ENCODE data around the gene CACNB2.

Gene CACNB2

GRCh38 chr10:18297659-18298058 lies 157.4 kb downstream of the CACNB2 start:
- no peak for DNase-seq

DNA sequence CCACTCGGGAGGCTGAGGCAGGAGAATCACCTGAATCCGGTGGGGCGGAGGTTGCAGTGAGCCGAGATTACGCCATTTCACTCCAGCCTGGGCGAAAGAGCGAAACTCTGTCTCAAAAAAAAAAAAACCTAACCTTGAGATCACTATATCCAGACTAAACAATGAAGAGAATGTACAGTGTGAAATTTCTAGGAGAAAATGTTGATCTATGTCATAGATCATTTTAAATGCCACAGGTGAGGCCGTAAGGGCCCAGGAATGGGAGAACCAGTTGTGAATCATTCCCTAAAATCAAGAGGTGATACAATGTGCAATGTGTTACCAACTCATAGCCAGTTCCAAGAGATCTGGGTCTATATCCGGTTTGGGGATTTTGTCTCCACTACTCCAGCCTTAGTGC lies 158.0 kb downstream of the CACNB2 start:
- no peak for DNase-seq

- DNase-seq: no peak
Measured at GRCh38 chr10:18303851-18304801, 163.9 kb downstream of the CACNB2 start.

DNA sequence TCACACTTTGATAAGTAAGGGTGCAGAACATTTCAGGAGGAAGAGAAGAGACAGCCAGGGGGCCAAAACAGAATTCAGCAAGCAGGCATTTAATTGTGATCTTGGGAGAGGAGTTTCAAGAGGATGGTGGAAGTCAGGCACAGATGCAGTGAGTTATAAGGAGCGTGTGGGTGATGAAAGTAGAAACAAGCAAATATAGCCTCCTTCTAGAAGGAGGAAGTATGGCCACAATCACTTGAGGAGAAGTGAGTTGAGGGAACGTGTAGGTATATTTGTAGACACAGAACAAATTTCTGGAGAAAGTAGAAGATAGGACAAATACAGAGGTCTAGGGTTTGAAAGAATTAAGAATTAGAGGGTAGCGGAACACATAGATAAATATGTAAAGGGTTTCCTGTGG lies 165.8 kb downstream of the CACNB2 start:
- no peak for DNase-seq

GRCh38 chr10:18308600-18308999 lies 168.4 kb downstream of the CACNB2 start:
- no peak for DNase-seq

- DNase-seq: no peak
Measured at GRCh38 chr10:18310761-18311160, 170.5 kb downstream of the CACNB2 start.

DNA sequence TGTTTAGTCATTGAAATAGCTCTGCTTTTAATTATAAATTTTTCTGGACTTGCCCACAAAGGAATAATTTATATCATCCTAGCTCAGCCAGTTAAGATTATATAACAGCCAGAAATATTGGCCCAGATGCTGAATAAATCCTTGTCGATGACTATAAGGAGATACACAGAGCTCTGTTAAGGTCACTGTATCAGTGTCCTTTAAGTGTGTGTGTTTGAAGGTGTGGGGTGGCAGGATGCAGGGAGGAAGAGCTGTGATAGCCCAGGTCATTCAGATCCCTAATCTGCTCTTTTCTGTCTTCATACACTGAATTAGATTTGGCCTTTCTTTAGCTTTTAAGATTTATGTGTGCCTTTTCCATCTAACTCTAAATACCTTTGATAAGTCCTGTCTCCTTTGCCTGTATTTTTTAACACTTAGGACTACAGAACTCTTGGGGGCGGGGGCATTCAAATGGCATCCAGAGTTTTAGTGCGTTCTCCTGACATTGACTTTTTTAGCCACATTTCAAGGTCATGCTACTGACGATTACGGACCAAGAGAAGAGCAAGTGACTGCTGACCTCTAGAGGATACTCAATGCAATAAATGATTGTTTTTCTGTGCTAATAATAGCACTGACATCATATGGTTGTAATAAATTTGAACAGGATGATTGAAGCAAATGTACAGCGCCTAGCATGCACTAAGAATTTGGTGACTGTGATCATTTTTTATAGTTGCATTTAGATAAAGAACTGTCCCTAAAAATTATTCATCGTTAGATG lies 172.3 kb downstream of the CACNB2 start:
- DNase-seq: no peak

GRCh38 chr10:18313140-18313530 lies 172.9 kb downstream of the CACNB2 start:
- DNase-seq: no peak

GRCh38 chr10:18313626-18314025 lies 173.4 kb downstream of the CACNB2 start:
- no peak for DNase-seq

GRCh38 chr10:18319628-18320027 lies 179.4 kb downstream of the CACNB2 start:
- DNase-seq: no peak

DNA sequence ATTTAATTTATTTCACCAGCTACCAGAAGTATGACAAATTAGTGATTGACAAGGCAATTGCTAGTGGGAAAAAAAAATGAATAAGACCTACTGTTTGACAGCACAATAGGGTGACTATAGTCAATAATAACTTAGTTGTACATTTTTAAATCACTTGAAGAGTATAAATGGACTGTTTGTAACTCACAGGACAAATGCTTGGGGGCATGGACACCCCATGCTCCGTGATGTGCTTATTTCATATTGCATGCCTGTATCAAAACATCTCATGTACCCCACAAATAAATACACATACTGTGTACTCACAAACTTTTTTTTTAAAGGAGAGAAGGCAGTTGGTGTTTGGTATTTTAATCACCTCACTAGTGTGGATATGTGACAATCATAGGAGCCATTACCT lies 181.1 kb downstream of the CACNB2 start:
- no peak for DNase-seq

DNA sequence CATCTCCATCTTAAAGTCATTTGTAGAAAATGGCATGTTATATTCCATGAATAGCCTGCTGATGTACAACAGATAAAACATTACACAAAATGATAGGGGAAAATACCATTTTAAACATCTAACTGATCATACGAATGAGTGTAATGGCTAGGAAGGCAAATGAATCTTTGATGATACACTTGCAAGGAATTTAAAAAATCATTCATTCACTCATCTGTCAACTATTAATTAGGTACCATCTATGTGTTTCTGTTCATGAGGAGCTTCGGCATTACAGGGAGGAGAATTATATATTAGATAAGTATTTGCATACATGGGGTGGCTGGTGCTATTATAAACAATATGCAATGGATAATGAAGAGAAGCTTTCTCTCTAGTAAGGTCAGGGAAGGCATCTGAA lies 183.7 kb downstream of the CACNB2 start:
- no peak for DNase-seq

GRCh38 chr10:18325410-18325809 lies 185.2 kb downstream of the CACNB2 start:
- DNase-seq: no peak

GRCh38 chr10:18325889-18326531 lies 185.8 kb downstream of the CACNB2 start:
- DNase-seq: no peak

DNA sequence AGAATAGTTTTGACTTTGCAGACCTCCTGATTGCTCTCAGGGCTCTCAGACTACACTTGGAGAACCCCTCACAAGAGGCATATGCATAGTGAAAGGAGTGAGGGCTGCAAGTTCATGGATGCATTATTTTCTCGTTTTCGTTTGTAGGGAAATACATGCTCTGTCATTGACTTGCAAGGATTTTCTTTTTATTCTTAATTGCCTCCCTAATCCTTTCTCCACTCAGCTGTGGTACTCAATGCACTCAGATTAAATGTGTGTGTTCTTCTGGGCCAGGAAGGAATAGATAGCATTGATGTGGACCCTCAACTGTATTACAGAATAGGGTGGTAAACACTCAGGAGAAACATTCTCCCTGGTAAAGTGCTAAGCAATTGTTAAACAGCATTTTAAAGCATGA lies 188.7 kb downstream of the CACNB2 start:
- DNase-seq: no peak

- no peak for DNase-seq
Measured at GRCh38 chr10:18332048-18332447, 191.8 kb downstream of the CACNB2 start.

DNA sequence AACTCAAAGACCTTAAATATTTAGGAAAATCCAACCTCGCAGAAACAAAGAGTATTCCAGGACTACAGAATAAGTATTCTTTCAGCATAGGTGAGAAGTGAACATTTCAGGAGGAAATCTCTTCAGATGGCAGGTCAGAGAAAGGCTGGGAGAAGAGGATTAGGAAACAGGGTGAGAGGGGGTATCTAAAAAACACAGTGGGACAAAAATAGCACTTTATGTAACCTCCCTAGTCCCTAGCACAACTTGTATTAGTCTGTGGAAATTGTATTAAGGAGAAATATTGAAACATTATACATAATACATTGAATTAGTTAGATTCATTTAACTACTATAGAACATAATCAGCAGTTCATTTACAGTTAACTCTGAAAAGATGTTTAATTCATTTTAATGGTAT lies 192.3 kb downstream of the CACNB2 start:
- DNase-seq: no peak

DNA sequence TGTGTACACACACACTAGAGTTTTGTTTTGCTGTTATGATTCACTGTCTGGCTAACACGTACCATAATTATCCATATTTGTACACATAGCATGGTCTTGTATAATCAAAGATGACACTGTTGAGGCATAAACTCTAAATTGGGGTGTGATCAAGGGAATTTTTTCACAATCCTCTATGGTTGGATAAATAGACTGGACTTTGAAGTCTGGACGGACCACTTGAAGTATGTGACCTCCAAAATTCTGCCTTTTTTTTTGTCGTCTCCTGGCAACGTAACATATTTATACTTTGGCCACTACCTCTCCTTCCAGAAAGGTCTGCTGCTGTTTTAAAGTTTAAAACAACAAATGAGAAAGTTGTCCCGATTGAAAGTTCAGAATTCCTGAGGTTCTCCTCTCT lies 193.4 kb downstream of the CACNB2 start:
- DNase-seq: no peak

DNA sequence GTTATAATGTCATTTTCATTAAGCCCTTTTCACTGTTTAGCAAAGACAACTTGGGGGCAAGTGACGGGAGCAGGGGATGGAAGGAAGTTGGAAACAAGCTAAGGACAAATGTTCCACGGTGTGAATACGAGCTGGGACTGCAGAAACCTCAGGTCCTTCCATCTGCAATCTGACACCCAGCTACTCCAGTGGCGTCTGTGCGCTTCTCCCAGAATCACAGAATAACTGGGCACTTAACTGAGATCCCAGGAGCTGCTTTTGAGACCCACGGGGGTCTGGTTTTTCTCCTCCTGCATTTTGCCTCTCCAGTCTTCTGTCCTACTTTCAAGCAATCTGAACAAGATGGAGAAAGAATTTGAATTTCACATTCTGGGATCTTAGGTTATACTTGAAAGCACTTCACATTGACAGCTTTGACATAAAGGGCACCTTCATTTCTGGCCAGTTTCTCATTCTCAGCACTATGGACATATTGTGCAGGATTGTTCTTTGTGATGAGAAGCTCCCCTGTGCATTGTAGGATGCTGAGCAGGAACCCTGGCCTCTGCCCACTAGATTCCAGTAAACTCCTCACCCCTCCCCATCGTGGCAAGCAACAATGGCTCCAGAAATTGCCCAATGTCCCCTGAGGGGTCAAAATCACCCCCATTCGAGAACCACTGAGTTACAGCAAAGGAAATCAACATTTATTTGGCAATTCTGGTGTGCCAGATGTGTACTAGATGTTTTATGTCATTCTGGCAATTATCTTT lies 194.1 kb downstream of the CACNB2 start:
- no peak for DNase-seq

DNA sequence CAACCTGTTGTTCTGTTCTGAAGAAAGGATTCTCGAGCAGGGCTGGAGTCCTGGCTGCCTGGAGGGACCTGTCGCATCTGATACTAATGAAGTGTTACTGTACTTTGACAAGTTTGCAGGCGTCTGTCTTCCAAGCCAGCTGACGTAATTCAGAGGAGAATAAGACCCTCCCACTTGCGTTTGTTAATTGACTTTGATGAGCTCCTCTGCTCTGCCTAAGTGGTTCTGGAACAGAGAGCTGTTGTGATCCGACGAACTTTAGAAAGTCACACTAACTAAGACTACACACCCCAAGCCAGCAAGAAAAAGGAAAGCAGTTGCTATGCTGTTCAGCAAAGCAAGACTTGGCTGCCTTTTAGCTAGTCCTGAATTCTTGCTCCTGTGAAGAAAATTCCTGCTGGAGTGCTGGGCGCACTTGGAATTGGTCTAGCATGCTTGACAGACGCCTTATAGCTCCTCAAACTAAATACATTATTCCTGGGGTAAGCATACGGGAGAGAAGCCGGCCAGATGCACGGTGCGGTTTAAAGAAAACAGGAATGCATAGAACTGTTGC lies 200.3 kb downstream of the CACNB2 start:
- no peak for DNase-seq

- DNase-seq: no peak
Measured at GRCh38 chr10:18341055-18341454, 200.8 kb downstream of the CACNB2 start.

GRCh38 chr10:18343573-18343972 lies 203.3 kb downstream of the CACNB2 start:
- no peak for DNase-seq

DNA sequence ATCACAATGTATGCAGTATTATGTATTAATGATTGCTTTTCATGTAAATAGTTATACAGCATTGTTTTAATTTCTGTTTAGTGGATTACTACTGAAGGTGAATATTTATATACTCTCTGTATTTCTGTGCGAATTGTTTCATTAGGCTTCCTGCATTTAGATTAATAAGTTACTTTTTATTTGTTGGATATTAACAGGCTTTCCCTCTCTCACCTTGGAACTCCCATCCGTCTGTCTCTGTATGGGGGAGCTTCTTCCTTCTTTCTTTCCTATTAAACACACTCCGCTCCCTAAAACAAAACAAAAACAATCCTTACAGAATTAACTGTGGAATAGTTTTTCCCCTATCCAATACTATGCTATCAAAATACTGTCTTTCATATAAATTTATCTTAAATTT lies 205.1 kb downstream of the CACNB2 start:
- no peak for DNase-seq

Data from NCI-H2107 (cell line).